Measurements from ENCODE around the gene CLPTM1L.
"Not testable (repeated sequence)": the region's sequence is repeated elsewhere in the genome, so short reads cannot be mapped to it uniquely, and the experiment has no call there.

Gene CLPTM1L

DNA sequence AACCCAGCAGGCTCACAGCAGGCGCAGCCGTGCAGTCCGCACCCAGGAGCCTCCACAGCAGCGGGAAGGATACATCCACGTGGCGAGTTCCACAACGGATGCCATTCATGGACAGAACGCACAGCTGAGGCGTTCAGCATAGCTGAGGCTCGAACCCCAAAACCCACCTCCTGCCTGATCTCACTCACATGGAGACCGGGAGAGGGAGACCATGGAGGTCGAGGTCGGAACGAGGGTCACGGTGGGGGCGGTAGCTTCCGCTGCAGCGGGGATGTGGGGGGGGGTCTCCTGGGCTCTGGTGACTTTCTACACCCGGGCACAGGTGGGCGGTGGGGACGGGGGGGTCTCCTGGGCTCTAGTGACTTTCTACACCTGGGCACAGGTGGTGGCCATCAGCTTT, 67.6 kb downstream of the CLPTM1L start:
- TF ChIP-seq FOXP2 (optimal IDR thresholded peaks at IDR 0.05; ENCODE audit: control extremely low read depth, extremely low read length, insufficient read depth) (no peak), EZH2 (IDR thresholded peaks at IDR 0.05) (no peak), POLR2AphosphoS5 (IDR thresholded peaks at IDR 0.05; ENCODE audit: borderline replicate concordance, low read depth, low read length) (no peak)
- Histone ChIP-seq H3K9me3 (ENCODE audit: low read depth, low read length) (no peaks in the 10 kb centered on the region), H3K36me3 (ENCODE audit: insufficient read depth, low read length) (no peaks in the 10 kb centered on the region)

DNA sequence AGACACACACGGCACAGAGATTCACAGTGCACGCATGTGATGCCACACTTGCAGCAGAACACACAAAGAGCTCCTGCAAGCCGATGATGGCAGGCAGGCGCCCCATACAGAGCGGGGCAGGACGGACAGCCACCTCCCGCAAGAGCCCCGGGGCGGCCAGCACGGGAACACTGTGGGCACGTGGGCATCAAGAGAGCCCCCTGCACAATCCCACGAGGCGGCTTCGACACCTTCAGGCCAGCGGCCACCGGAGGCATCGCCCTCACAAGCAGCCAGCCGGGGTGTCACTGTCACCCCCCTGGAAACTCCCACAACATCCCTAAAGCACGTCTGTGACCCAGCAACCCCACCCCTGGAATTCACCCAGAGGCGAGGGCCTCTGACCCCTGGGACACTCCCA, 68.0 kb downstream of the CLPTM1L start:
- H3K27ac ChIP-seq = no peak overlapping the region
- no peaks in the 10 kb centered on the region for H3K9me3 ChIP-seq (ENCODE audit: low read depth, low read length)
- H3K36me3 ChIP-seq (ENCODE audit: insufficient read depth, low read length) = no peaks in the 10 kb centered on the region
- TF ChIP-seq EZH2 (IDR thresholded peaks at IDR 0.05) (no peak), FOXP2 (optimal IDR thresholded peaks at IDR 0.05; ENCODE audit: control extremely low read depth, extremely low read length, insufficient read depth) (no peak), POLR2AphosphoS5 (IDR thresholded peaks at IDR 0.05; ENCODE audit: borderline replicate concordance, low read depth, low read length) (no peak)
- no peak overlapping the region for H3K9ac ChIP-seq (ENCODE audit: insufficient read length)
- no peak overlapping the region for H3K4me3 ChIP-seq
- no peak for DNase-seq (ENCODE audit: low read depth, low spot score)

More for the DNA sequence above, 67.6 kb downstream of the CLPTM1L start:
- Histone ChIP-seq H3K9ac (ENCODE audit: insufficient read length) (no peak overlapping the region), H3K27ac (no peak overlapping the region), H3K4me3 (no peak overlapping the region)
- no peak for DNase-seq (ENCODE audit: low read depth, low spot score)

- H3K4me3 ChIP-seq; H3K9me3 ChIP-seq (ENCODE audit: low read depth, low read length); H3K36me3 ChIP-seq (ENCODE audit: insufficient read depth, low read length); H3K9ac ChIP-seq (ENCODE audit: insufficient read length); H3K27ac ChIP-seq; DNase-seq (ENCODE audit: low read depth, low spot score): not testable (repeated sequence)
Observed at GRCh38 chr5:1275397-1276391, 69.2 kb downstream of the CLPTM1L start.

- H3K9me3 ChIP-seq (ENCODE audit: low read depth, low read length) = no peaks in the 10 kb centered on the region
- TF ChIP-seq FOXP2 (optimal IDR thresholded peaks at IDR 0.05; ENCODE audit: control extremely low read depth, extremely low read length, insufficient read depth) (no peak), EZH2 (IDR thresholded peaks at IDR 0.05) (no peak), POLR2AphosphoS5 (IDR thresholded peaks at IDR 0.05; ENCODE audit: borderline replicate concordance, low read depth, low read length) (no peak)
- no peak overlapping the region for H3K9ac ChIP-seq (ENCODE audit: insufficient read length)
- H3K27ac ChIP-seq = no peak overlapping the region
- H3K4me3 ChIP-seq = no peak overlapping the region
- H3K36me3 ChIP-seq (ENCODE audit: insufficient read depth, low read length) = no peaks in the 10 kb centered on the region
- no peak for DNase-seq (ENCODE audit: low read depth, low spot score)
Observed at GRCh38 chr5:1274471-1274870, 70.4 kb downstream of the CLPTM1L start.

- no peaks in the 10 kb centered on the region for H3K36me3 ChIP-seq (ENCODE audit: insufficient read depth, low read length)
- H3K9me3 ChIP-seq (ENCODE audit: low read depth, low read length) = no peaks in the 10 kb centered on the region
- H3K4me3 ChIP-seq = no peak overlapping the region
- TF ChIP-seq FOXP2 (optimal IDR thresholded peaks at IDR 0.05; ENCODE audit: control extremely low read depth, extremely low read length, insufficient read depth) (no peak), EZH2 (IDR thresholded peaks at IDR 0.05) (no peak), POLR2AphosphoS5 (IDR thresholded peaks at IDR 0.05; ENCODE audit: borderline replicate concordance, low read depth, low read length) (no peak)
- no peak for DNase-seq (ENCODE audit: low read depth, low spot score)
- H3K9ac ChIP-seq (ENCODE audit: insufficient read length) = no peak overlapping the region
- H3K27ac ChIP-seq = no peak overlapping the region
Observed at GRCh38 chr5:1273745-1274144, 71.2 kb downstream of the CLPTM1L start.

DNA sequence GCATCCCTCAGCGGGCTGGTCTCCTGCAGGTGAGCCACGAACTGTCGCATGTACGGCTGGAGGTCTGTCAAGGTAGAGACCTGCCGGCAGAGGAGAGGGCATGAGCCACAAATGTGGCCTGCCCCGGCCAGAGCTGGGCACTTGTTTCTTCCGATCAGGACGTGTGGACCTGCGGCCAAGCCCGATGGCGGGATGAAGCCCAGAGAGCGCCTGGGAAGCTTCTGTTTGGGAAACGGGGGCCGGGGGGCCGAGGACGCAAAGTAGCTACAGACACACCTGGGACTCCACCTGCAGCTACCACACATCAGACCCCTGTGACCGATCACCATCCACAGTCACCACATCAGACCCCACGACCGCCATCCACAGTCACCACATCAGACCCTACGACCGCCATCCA, 72.7 kb downstream of the CLPTM1L start:
- no peak for DNase-seq (ENCODE audit: low read depth, low spot score)
- no peak overlapping the region for H3K4me3 ChIP-seq

GRCh38 chr5:1270933-1271914, 73.7 kb downstream of the CLPTM1L start:
- H3K27ac ChIP-seq = no peak overlapping the region
- no peak overlapping the region for H3K4me3 ChIP-seq
- H3K9me3 ChIP-seq (ENCODE audit: low read depth, low read length) = no peaks in the 10 kb centered on the region
- DNase-seq (ENCODE audit: low read depth, low spot score) = no peak
- H3K9ac ChIP-seq (ENCODE audit: insufficient read length) = no peak overlapping the region
- TF ChIP-seq FOXP2 (optimal IDR thresholded peaks at IDR 0.05; ENCODE audit: control extremely low read depth, extremely low read length, insufficient read depth) (no peak), POLR2AphosphoS5 (IDR thresholded peaks at IDR 0.05; ENCODE audit: borderline replicate concordance, low read depth, low read length) (no peak)
- no peaks in the 10 kb centered on the region for H3K36me3 ChIP-seq (ENCODE audit: insufficient read depth, low read length)

More for the DNA sequence above, 72.7 kb downstream of the CLPTM1L start:
- no peak for TF ChIP-seq POLR2AphosphoS5 (IDR thresholded peaks at IDR 0.05; ENCODE audit: borderline replicate concordance, low read depth, low read length)
- Histone ChIP-seq H3K27ac (no peak overlapping the region), H3K36me3 (ENCODE audit: insufficient read depth, low read length) (no peaks in the 10 kb centered on the region), H3K9me3 (ENCODE audit: low read depth, low read length) (no peaks in the 10 kb centered on the region), H3K9ac (ENCODE audit: insufficient read length) (no peak overlapping the region)

DNA sequence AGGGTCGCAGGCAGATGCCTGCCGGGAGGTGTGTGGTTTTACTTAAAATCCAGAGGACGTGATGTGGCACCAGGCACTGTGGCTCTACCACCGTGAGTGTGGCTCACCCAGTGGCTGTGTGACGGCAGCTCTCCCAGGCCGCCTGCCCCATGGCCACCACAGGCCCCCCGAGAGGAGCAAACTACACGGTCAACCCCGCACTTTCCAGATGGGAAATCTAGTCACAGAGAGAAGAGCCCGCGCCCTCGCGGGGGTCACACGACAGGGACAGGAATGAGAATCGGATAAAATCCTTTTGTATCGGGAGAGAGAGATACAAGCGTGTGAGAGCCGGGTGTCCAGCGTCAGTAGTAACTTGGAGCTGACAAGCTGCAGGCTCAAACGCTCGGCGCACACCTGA, 74.5 kb downstream of the CLPTM1L start:
- H3K36me3 ChIP-seq (ENCODE audit: insufficient read depth, low read length) = no peaks in the 10 kb centered on the region
- H3K4me3 ChIP-seq = no peak overlapping the region
- H3K27ac ChIP-seq = no peak overlapping the region

More for the DNA sequence above, 74.5 kb downstream of the CLPTM1L start:
- DNase-seq (ENCODE audit: low read depth, low spot score) = no peak
- Histone ChIP-seq H3K9ac (ENCODE audit: insufficient read length) (no peak overlapping the region), H3K9me3 (ENCODE audit: low read depth, low read length) (no peaks in the 10 kb centered on the region)
- no peak for TF ChIP-seq POLR2AphosphoS5 (IDR thresholded peaks at IDR 0.05; ENCODE audit: borderline replicate concordance, low read depth, low read length)
- TF ChIP-seq FOXP2 (optimal IDR thresholded peaks at IDR 0.05; ENCODE audit: control extremely low read depth, extremely low read length, insufficient read depth) = no peak
- TF ChIP-seq EZH2 (IDR thresholded peaks at IDR 0.05) = no peak
